AG04450 (cell line): Measurements from ENCODE around the gene TNIK. TPM values are rescaled to one million over a fixed set of nuclear protein-coding genes. Genes with fewer than 3 reads are reported as not detected.

Experiments
- CTCF ChIA-PET: fragments of 300-600, 350-600 bp; formaldehyde crosslinking; extraction: SDS; loops from one replicate; lab custom pipeline; 2022; ENCODE audit warnings: antibody characterized with exemption, inconsistent platforms; lab: Charles Lee
- POLR2A ChIA-PET: fragments of 350-600 bp; formaldehyde crosslinking; extraction: SDS; loops from one replicate; lab custom pipeline; 2021; ENCODE audit warnings: antibody characterized with exemption, inconsistent platforms; lab: Yijun Ruan, JAX
- DNase-seq: peaks from one replicate; pipeline ENCODE4 v3.0.0-alpha.2; 2011; ENCODE audit warnings: low read depth, low spot score
- H3K27ac ChIP-seq: one replicate; pipeline ENCODE4 v1.5.1; 2012; ENCODE audit warnings: low read depth, low read length, control low read depth
- H3K27me3 ChIP-seq: one replicate; pipeline ENCODE4 v1.6.0; 2012; ENCODE audit warnings: low read length; ENCODE audit not compliant: control insufficient read depth, insufficient read depth
- H3K4me3 ChIP-seq: 2 replicates; pipeline ENCODE4 v1.5.1; 2011; ENCODE audit warnings: mild to moderate bottlenecking, low read depth, low read length, control low read depth
- H3K9me3 ChIP-seq: 2 replicates; pipeline ENCODE4 v1.5.1; 2012; ENCODE audit warnings: low read length; ENCODE audit not compliant: control insufficient read depth, insufficient read depth
- polyA plus RNA-seq: library from polyadenylated mRNA; depleted of rRNA; stranded (reverse); fragments of >200 nt; gene quantifications from 2 replicates; pipeline ENCODE4 v1.2.3, GENCODE V29; 2011
- TF ChIP-seq, protein P1 (sequence below): IDR thresholded peaks from 2 replicates; pipeline ENCODE4 v1.5.1; 2011; ENCODE audit warnings: low read depth, low read length, control low read depth, inconsistent platforms

The TNIK gene
- polyA plus RNA-seq, 1 experiment, result 9.0 TPM

DNA sequence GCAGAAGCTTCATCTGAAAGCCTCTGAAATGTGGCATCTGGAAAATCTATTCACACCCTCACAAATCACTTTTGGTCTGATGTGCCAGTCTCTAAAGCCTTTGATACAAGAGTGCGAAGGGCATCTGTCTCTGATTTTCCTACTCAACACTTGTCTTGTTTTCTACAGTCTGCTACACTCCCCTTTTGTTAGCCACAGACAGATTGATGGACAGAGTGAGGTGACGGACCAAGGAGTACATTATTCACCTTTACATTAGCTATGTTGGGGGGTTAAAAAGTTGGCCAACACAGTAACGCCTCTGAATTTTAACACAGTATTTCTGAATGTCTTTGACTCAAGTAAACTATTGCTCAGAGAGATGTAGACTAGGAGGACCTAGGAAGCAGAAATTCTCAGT, 63.1 kb downstream of the TNIK start:
- ChIA-PET POLR2A (no interaction called here), CTCF (no interaction called here)
- Histone ChIP-seq H3K4me3 (no peak overlapping the region), H3K27me3 (no peaks in the 10 kb centered on the region), H3K27ac (no peak overlapping the region), H3K9me3 (no peaks in the 10 kb centered on the region)
- TF ChIP-seq, protein P1, sequence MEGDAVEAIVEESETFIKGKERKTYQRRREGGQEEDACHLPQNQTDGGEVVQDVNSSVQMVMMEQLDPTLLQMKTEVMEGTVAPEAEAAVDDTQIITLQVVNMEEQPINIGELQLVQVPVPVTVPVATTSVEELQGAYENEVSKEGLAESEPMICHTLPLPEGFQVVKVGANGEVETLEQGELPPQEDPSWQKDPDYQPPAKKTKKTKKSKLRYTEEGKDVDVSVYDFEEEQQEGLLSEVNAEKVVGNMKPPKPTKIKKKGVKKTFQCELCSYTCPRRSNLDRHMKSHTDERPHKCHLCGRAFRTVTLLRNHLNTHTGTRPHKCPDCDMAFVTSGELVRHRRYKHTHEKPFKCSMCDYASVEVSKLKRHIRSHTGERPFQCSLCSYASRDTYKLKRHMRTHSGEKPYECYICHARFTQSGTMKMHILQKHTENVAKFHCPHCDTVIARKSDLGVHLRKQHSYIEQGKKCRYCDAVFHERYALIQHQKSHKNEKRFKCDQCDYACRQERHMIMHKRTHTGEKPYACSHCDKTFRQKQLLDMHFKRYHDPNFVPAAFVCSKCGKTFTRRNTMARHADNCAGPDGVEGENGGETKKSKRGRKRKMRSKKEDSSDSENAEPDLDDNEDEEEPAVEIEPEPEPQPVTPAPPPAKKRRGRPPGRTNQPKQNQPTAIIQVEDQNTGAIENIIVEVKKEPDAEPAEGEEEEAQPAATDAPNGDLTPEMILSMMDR, result no peak
- no peak for DNase-seq

- H3K4me3 ChIP-seq, result no peak overlapping the region
- no peaks in the 10 kb centered on the region for H3K27me3 ChIP-seq
- ChIA-PET POLR2A (no interaction called here), CTCF (no interaction called here)
- no peaks in the 10 kb centered on the region for H3K9me3 ChIP-seq
- H3K27ac ChIP-seq, result no peak overlapping the region
- TF ChIP-seq, protein P1, result no peak
- DNase-seq, result no peak
Observed at GRCh38 chr3:171396048-171396447, 64.2 kb downstream of the TNIK start.

GRCh38 chr3:171393032-171393744, 67.0 kb downstream of the TNIK start:
- H3K4me3 ChIP-seq, result no peak overlapping the region
- DNase-seq, result peak; percentile 46
- H3K27ac ChIP-seq, result peak overlapping the region; percentile 12
- H3K9me3 ChIP-seq, result no peaks in the 10 kb centered on the region
- TF ChIP-seq, protein P1, result no peak
- CTCF ChIA-PET, result interaction anchor here (0.6 to 1.6 kb wide), 3 partner anchors 35 to 205 kb away, joined by 3 to 4 read pairs (median 3); no protein-coding TSS in a partner anchor
- POLR2A ChIA-PET, result interaction anchor here (1.0 to 1.1 kb wide), 2 partner anchors 8 to 10 kb away, joined by 3 to 4 read pairs; no protein-coding TSS in a partner anchor
- no peaks in the 10 kb centered on the region for H3K27me3 ChIP-seq

DNA sequence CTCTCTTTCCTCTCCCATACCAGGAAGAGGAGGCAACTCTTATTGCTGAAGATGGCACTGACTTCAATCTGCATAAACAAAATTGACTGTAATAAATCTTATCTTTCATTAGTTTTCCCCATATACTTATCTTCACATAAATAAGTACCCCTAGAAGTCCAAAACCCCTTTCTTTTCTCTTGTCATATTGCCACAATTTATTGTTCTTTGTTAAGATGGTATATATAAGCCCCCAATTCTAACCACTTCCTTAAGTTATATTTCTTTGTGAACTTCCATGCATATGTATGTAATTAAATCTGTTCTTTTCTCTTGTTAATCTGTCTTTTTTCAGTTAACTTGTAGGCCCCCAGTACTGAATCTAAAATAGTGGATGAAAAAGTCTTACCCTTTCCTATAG, 68.8 kb downstream of the TNIK start:
- ChIA-PET CTCF (no interaction called here), POLR2A (no interaction called here)
- no peaks in the 10 kb centered on the region for H3K27me3 ChIP-seq
- H3K9me3 ChIP-seq, result no peaks in the 10 kb centered on the region
- no peak overlapping the region for H3K27ac ChIP-seq
- TF ChIP-seq, protein P1, result no peak
- no peak for DNase-seq
- H3K4me3 ChIP-seq, result no peak overlapping the region

DNA sequence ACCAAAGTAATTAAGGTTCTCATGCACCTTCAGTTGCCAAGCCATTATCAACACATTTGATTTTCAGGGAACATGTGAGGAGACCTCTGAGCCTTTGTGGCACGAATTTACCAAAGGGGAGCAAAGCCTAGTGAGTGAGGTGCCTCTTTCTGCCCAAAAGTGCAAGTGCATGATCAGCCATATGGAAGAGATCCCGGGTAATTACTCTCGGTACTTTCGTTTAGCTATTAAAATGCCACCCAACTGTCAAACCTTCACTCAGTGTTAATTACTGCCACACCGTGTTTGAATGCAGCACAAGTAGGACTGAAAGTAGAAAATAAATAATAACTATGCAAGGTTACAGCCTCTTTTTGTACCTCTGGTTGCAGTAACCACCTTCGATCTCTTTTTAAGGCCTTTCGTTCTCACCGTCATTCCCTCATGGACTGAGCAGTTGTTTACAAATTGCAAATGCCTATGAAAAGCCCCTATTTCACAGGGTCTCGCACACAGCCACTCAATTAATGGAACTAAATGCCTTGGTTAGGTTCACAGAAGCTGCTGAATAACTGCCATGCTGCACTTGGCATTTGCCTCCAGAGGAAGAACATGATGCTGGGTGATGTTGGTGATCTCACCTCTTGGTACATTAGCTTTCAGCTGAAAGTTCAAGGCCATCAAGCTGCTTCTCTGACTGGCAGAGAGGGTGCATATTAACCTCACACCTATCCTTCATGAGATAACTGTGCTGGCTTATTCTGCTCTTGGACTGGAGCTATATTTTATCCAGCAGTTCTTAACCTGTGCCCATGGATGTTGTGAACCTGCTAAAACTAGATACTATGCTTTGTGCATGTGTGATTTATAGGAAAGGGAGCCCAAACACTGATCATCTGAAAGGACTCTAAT, 69.9 kb downstream of the TNIK start:
- CTCF ChIA-PET, result no interaction called here
- Histone ChIP-seq H3K27me3 (no peaks in the 10 kb centered on the region), H3K9me3 (no peaks in the 10 kb centered on the region), H3K27ac (no peak overlapping the region), H3K4me3 (no peak overlapping the region)
- POLR2A ChIA-PET, result no interaction called here
- TF ChIP-seq, protein P1, result no peak
- DNase-seq, result no peak
